ENCODE results near the gene ADIG.
"Not testable (repeated sequence)": the region's sequence is repeated elsewhere in the genome, so short reads cannot be mapped to it uniquely, and the experiment has no call there.

The ADIG gene

GRCh38 chr20:38589967-38590675 lies 9.1 kb downstream of the ADIG start:
- no peak for TF ChIP-seq CTCF (IDR thresholded peaks at IDR 0.05; ENCODE audit: low read depth, low read length)
- H3K4me3 ChIP-seq (ENCODE audit: low read depth, low read length) = no peak overlapping the region
- DNase-seq (ENCODE audit: low read depth, low spot score) = no peak
- in situ Hi-C loops (cut with HindIII; ENCODE audit: low sequenced_read_pairs) = no loop called here

- no peak for DNase-seq (ENCODE audit: low read depth, low spot score)
- in situ Hi-C loops (cut with HindIII; ENCODE audit: low sequenced_read_pairs) = no loop called here
- no peak for TF ChIP-seq CTCF (IDR thresholded peaks at IDR 0.05; ENCODE audit: low read depth, low read length)
- no peak overlapping the region for H3K4me3 ChIP-seq (ENCODE audit: low read depth, low read length)
Measured at GRCh38 chr20:38590676-38591473, 9.9 kb downstream of the ADIG start.

- H3K4me3 ChIP-seq (ENCODE audit: low read depth, low read length) = no peak overlapping the region
- in situ Hi-C loops (cut with HindIII; ENCODE audit: low sequenced_read_pairs) = no loop called here
- no peak for DNase-seq (ENCODE audit: low read depth, low spot score)
- TF ChIP-seq CTCF (IDR thresholded peaks at IDR 0.05; ENCODE audit: low read depth, low read length) = no peak
Measured at GRCh38 chr20:38591474-38592410, 10.7 kb downstream of the ADIG start.

- H3K4me3 ChIP-seq (ENCODE audit: low read depth, low read length); in situ Hi-C loops (cut with HindIII; ENCODE audit: low sequenced_read_pairs); DNase-seq (ENCODE audit: low read depth, low spot score): not testable (repeated sequence)
Measured at GRCh38 chr20:38592411-38592790, 11.4 kb downstream of the ADIG start.

GRCh38 chr20:38594281-38594680 lies 13.3 kb downstream of the ADIG start:
- H3K4me3 ChIP-seq (ENCODE audit: low read depth, low read length); in situ Hi-C loops (cut with HindIII; ENCODE audit: low sequenced_read_pairs); DNase-seq (ENCODE audit: low read depth, low spot score): not testable (repeated sequence)

- DNase-seq (ENCODE audit: low read depth, low spot score); in situ Hi-C loops (cut with HindIII; ENCODE audit: low sequenced_read_pairs); H3K4me3 ChIP-seq (ENCODE audit: low read depth, low read length): not testable (repeated sequence)
Measured at GRCh38 chr20:38595886-38596285, 14.9 kb downstream of the ADIG start.

- TF ChIP-seq CTCF (IDR thresholded peaks at IDR 0.05; ENCODE audit: low read depth, low read length) = no peak
- DNase-seq (ENCODE audit: low read depth, low spot score) = no peak
- H3K4me3 ChIP-seq (ENCODE audit: low read depth, low read length) = no peak overlapping the region
- in situ Hi-C loops (cut with HindIII; ENCODE audit: low sequenced_read_pairs) = no loop called here
Measured at GRCh38 chr20:38599410-38599882, 18.4 kb downstream of the ADIG start.
